H9 (cell line): ENCODE measurements around the gene RAB1B. TPM values are rescaled to one million over a fixed set of nuclear protein-coding genes. Genes with fewer than 3 reads are reported as not detected.

Experiments used
- DNase-seq: peaks from one replicate; pipeline ENCODE4 v3.0.0-alpha.2; 2017
- H2AFZ ChIP-seq: one replicate; pipeline ENCODE4 v1.6.1; 2013; ENCODE audit warnings: mild to moderate bottlenecking, low read length, control low read depth, moderate library complexity
- H2AK5ac ChIP-seq: 2 replicates; pipeline ENCODE4 v1.6.1; 2013; ENCODE audit warnings: low read length, control low read depth, mixed read lengths; ENCODE audit not compliant: insufficient read length
- H2BK120ac ChIP-seq: one replicate; pipeline ENCODE4 v1.6.1; 2013; ENCODE audit warnings: low read depth, mild to moderate bottlenecking, low read length, control low read depth, inconsistent platforms; ENCODE audit not compliant: poor library complexity, severe bottlenecking
- H2BK12ac ChIP-seq: 2 replicates; pipeline ENCODE4 v1.6.1; 2013; ENCODE audit warnings: low read length, control low read depth, mixed read lengths, low read depth; ENCODE audit not compliant: insufficient read length
- H2BK15ac ChIP-seq: 2 replicates; pipeline ENCODE4 v1.6.1; 2013; ENCODE audit warnings: low read depth, low read length, control low read depth
- H2BK20ac ChIP-seq: one replicate; pipeline ENCODE4 v1.6.1; 2013; ENCODE audit warnings: low read depth, mild to moderate bottlenecking, low read length, control low read depth, inconsistent platforms; ENCODE audit not compliant: poor library complexity, severe bottlenecking
- H2BK5ac ChIP-seq: 2 replicates; pipeline ENCODE4 v1.6.1; 2013; ENCODE audit warnings: low read length, control low read depth, mixed read lengths; ENCODE audit not compliant: insufficient read length
- H3K14ac ChIP-seq: 2 replicates; pipeline ENCODE4 v1.6.1; 2013; ENCODE audit warnings: low read length, control low read depth; ENCODE audit not compliant: insufficient read depth
- H3K18ac ChIP-seq: 2 replicates; pipeline ENCODE4 v1.6.1; 2013; ENCODE audit warnings: low read depth, mild to moderate bottlenecking, mixed read lengths, low read length, control low read depth; ENCODE audit not compliant: insufficient read length
- H3K23ac ChIP-seq: 2 replicates; pipeline ENCODE4 v1.6.1; 2013; ENCODE audit warnings: low read length, control low read depth, mixed read lengths, low read depth; ENCODE audit not compliant: insufficient read length
- H3K23me2 ChIP-seq: 2 replicates; pipeline ENCODE4 v1.6.1; 2013; ENCODE audit warnings: low read depth, mild to moderate bottlenecking, mixed read lengths, low read length, control low read depth; ENCODE audit not compliant: insufficient read length, poor library complexity, severe bottlenecking
- H3K27ac ChIP-seq: 2 replicates; pipeline ENCODE4 v1.5.1; 2013; ENCODE audit warnings: low read length, control low read depth, mixed read lengths, low read depth; ENCODE audit not compliant: insufficient read length
- H3K27me3 ChIP-seq: 2 replicates; pipeline ENCODE4 v1.6.1; 2013; ENCODE audit warnings: low read length, control low read depth, inconsistent platforms; ENCODE audit not compliant: insufficient read depth
- H3K4ac ChIP-seq: 2 replicates; pipeline ENCODE4 v1.6.1; 2013; ENCODE audit warnings: low read depth, mild to moderate bottlenecking, control low read depth, inconsistent platforms, low read length, moderate library complexity
- H3K4me1 ChIP-seq: 2 replicates; pipeline ENCODE4 v1.6.1; 2013; ENCODE audit warnings: low read length, control low read depth, inconsistent platforms; ENCODE audit not compliant: insufficient read depth
- H3K4me2 ChIP-seq: 2 replicates; pipeline ENCODE4 v1.6.1; 2013; ENCODE audit warnings: low read length, control low read depth, mixed read lengths; ENCODE audit not compliant: insufficient read length, insufficient read depth
- H3K56ac ChIP-seq: 2 replicates; pipeline ENCODE4 v1.6.1; 2013; ENCODE audit warnings: low read depth, mild to moderate bottlenecking, mixed read lengths, low read length, control low read depth; ENCODE audit not compliant: insufficient read length
- H3K79me1 ChIP-seq: 2 replicates; pipeline ENCODE4 v1.6.1; 2013; ENCODE audit warnings: low read depth, mild to moderate bottlenecking, moderate library complexity, low read length, control low read depth, inconsistent platforms; ENCODE audit not compliant: insufficient read depth, poor library complexity, severe bottlenecking
- H3K79me2 ChIP-seq: 2 replicates; pipeline ENCODE4 v1.6.1; 2013; ENCODE audit warnings: low read length, control low read depth, inconsistent platforms; ENCODE audit not compliant: insufficient read depth
- H3K9ac ChIP-seq: 2 replicates; pipeline ENCODE4 v1.6.1; 2013; ENCODE audit warnings: low read length, control low read depth, mixed read lengths; ENCODE audit not compliant: insufficient read length; ENCODE audit errors: extremely low read depth
- H3K9me3 ChIP-seq: one replicate; pipeline ENCODE4 v1.6.1; 2013; ENCODE audit warnings: low read depth, low read length, inconsistent platforms; ENCODE audit not compliant: control insufficient read depth
- H3T11ph ChIP-seq: one replicate; pipeline ENCODE4 v1.6.1; 2013; ENCODE audit warnings: mild to moderate bottlenecking, low read length, control low read depth, inconsistent platforms
- H4K20me1 ChIP-seq: one replicate; pipeline ENCODE4 v1.6.1; 2013; ENCODE audit not compliant: control insufficient read depth, insufficient read length, insufficient read depth
- H4K5ac ChIP-seq: 2 replicates; pipeline ENCODE4 v1.6.1; 2013; ENCODE audit warnings: low read depth, mild to moderate bottlenecking, mixed read lengths, low read length, control low read depth; ENCODE audit not compliant: insufficient read length
- H4K8ac ChIP-seq: replicated peaks from 2 replicates; pipeline ENCODE4 v1.6.1; 2013; ENCODE audit warnings: low read length, control low read depth, mixed read lengths, low read depth; ENCODE audit not compliant: insufficient read length
- H4K91ac ChIP-seq: 2 replicates; pipeline ENCODE4 v1.6.1; 2013; ENCODE audit warnings: low read depth, mild to moderate bottlenecking, moderate library complexity, mixed read lengths, low read length, control low read depth; ENCODE audit not compliant: insufficient read length
- H3K27ac Mint-ChIP-seq, 3 experiments: 2 replicates in 2 of 3; 3 replicates in 1 of 3; pipeline ENCODE4 v1.8.0; 2020 to 2021; ENCODE audit warnings: mixed read lengths in 3 of 3, mild to moderate bottlenecking in 1 of 3, moderate library complexity in 1 of 3
- H3K27me3 Mint-ChIP-seq: 2 replicates; pipeline ENCODE4 v1.8.0; 2021; ENCODE audit warnings: low read depth, mild to moderate bottlenecking, moderate library complexity, mixed read lengths
- H3K36me3 Mint-ChIP-seq, 3 experiments: 2 replicates in 2 of 3; 3 replicates in 1 of 3; pipeline ENCODE4 v1.8.0; 2020 to 2021; ENCODE audit warnings: low read depth in 3 of 3, mixed read lengths in 3 of 3; ENCODE audit not compliant: insufficient read depth in 1 of 3
- H3K4me1 Mint-ChIP-seq, 2 experiments: 2 replicates each; pipeline ENCODE4 v1.8.0; 2020; ENCODE audit warnings: mixed read lengths in 2 of 2
- H3K4me3 Mint-ChIP-seq, 2 experiments: 2 replicates in 1 of 2; 3 replicates in 1 of 2; pipeline ENCODE4 v1.8.0; 2020 to 2021; ENCODE audit warnings: mild to moderate bottlenecking in 2 of 2, mixed read lengths in 2 of 2, moderate library complexity in 1 of 2
- H3K9me3 Mint-ChIP-seq, 2 experiments: 2 replicates in 1 of 2; 3 replicates in 1 of 2; pipeline ENCODE4 v1.8.0; 2020; ENCODE audit warnings: mild to moderate bottlenecking in 2 of 2, mixed read lengths in 2 of 2, moderate library complexity in 1 of 2
- CTCF ChIP-seq: fragments of 200-600 bp; sonication (generic); conservative IDR thresholded peaks from 3 replicates; pipeline ENCODE4 v1.8.0; 2021; ENCODE audit warnings: antibody characterized with exemption, mild to moderate bottlenecking
- WGBS: extraction: QIAGEN DNeasy Blood & Tissue Kit; methylation state at CpG from one replicate; pipeline ENCODE4 v1.1.7; 2013; ENCODE audit warnings: missing lambda C conversion rate, low lambda C conversion rate, mixed read lengths; ENCODE audit not compliant: insufficient read length; ENCODE audit errors: extremely low coverage; 5-methylcytosine and 5-hydroxymethylcytosine counted together
- total RNA-seq: library from RNA; stranded (reverse); gene quantifications from 2 replicates; pipeline ENCODE4 v1.2.1, GENCODE V29; 2021

The RAB1B gene
- total RNA-seq, 1 experiment from 2014 or later, result 118 TPM

GRCh38 chr11:66293777-66294625 is 25.6 kb downstream of the RAB1B start:
- peaks cover 8% of the 10 kb centered on the region; the same call in 1 of the 2 replicates for H3K27me3 ChIP-seq
- peaks cover 4% of the 10 kb centered on the region for H3K4me1 ChIP-seq
- H4K91ac ChIP-seq, result no peak overlapping the region
- no peak overlapping the region for H3K4me2 ChIP-seq
- no peaks in the 10 kb centered on the region for H3K9me3 ChIP-seq
- H2BK20ac ChIP-seq, result no peak overlapping the region
- H3K23ac ChIP-seq, result no peak overlapping the region
- no peak overlapping the region for H3K9ac ChIP-seq
- H3T11ph ChIP-seq, result no peak overlapping the region
- DNase-seq, result no peak
- no peaks in the 10 kb centered on the region for H4K20me1 ChIP-seq
- H2BK15ac ChIP-seq, result no peak overlapping the region
- no peak overlapping the region for H3K56ac ChIP-seq
- H2AK5ac ChIP-seq, result no peak overlapping the region
- no peak overlapping the region for H3K4ac ChIP-seq
- WGBS, result no CpG with 5 or more reads among the region's 30 CpGs
- no peak overlapping the region for H2BK12ac ChIP-seq
- H3K79me2 ChIP-seq, result no peaks in the 10 kb centered on the region
- peaks cover 9% of the 10 kb centered on the region for H3K23me2 ChIP-seq
- H3K79me1 ChIP-seq, result no peaks in the 10 kb centered on the region
- H3K27ac Mint-ChIP-seq, result no peak overlapping the region
- H3K4me1 Mint-ChIP-seq, result peaks cover 24 to 32% of the 10 kb centered on the region in 2 experiments
- H2AFZ ChIP-seq, result no peak overlapping the region
- no peak overlapping the region; a peak in 2 of 5 replicates for H3K4me3 Mint-ChIP-seq
- no peak overlapping the region for H3K14ac ChIP-seq
- H3K27me3 Mint-ChIP-seq, result peaks cover 42% of the 10 kb centered on the region
- H3K18ac ChIP-seq, result no peak overlapping the region
- TF ChIP-seq CTCF, result no peak
- H3K9me3 Mint-ChIP-seq, result no peaks in the 10 kb centered on the region
- no peak overlapping the region for H2BK120ac ChIP-seq
- H4K5ac ChIP-seq, result no peak overlapping the region
- H3K36me3 Mint-ChIP-seq, result peaks cover 0 to 2% (median 0%) of the 10 kb centered on the region in 3 experiments; a peak in 2 of 7 replicates
- H2BK5ac ChIP-seq, result no peak overlapping the region
- no peak overlapping the region for H4K8ac ChIP-seq
- no peak overlapping the region for H3K27ac ChIP-seq
